Gastroesophageal sphincter (tissue), 4 donors: ENCODE data around the gene SPAG16. TPM values are rescaled to one million over a fixed set of nuclear protein-coding genes. Genes with fewer than 3 reads are reported as not detected.

ENCODE experiments used
- ATAC-seq: fragments of 150-250 bp; one replicate; pipeline ENCODE4 v1.9.1; 2016; ENCODE audit warnings: mild to moderate bottlenecking, moderate library complexity
- H3K27ac ChIP-seq, 4 donors: fragments of 200-600 bp; sonication (generic) in 3 of 4; 1 replicate in 3 of 4; 2 replicates in 1 of 4; pipeline ENCODE4 v1.5.1; 2016 to 2019
- H3K27me3 ChIP-seq: fragments of 200-600 bp; sonication (generic); one replicate; pipeline ENCODE4 v1.5.1; 2019
- H3K36me3 ChIP-seq, 2 donors: fragments of 200-600 bp; sonication (generic); one replicate each; pipeline ENCODE4 v1.5.1; 2019; ENCODE audit warnings: control low read depth in 1 of 2
- H3K4me1 ChIP-seq, 3 donors: fragments of 200-600 bp; sonication (generic); 1 replicate in 2 of 3; 2 replicates in 1 of 3; pipeline ENCODE4 v1.5.1; 2016 to 2019; ENCODE audit warnings: control low read depth in 2 of 3
- H3K4me3 ChIP-seq, 2 donors: fragments of 200-600 bp; sonication (generic); one replicate each; pipeline ENCODE4 v1.5.1; 2019; ENCODE audit warnings: mild to moderate bottlenecking in 1 of 2, moderate library complexity in 1 of 2
- H3K9me3 ChIP-seq, 3 donors: fragments of 200-600 bp; sonication (generic); one replicate each; pipeline ENCODE4 v1.5.1; 2017 to 2019; ENCODE audit warnings: control low read depth in 2 of 3
- EP300 ChIP-seq: sonication (generic); formaldehyde crosslinking; IDR thresholded peaks from one replicate; pipeline ENCODE4 v1.6.1; 2017; ENCODE audit warnings: antibody characterized with exemption, mild to moderate bottlenecking
- POLR2A ChIP-seq, 2 donors: fragments of 450-650 bp; IDR thresholded peaks; one replicate each; pipeline ENCODE4 v1.6.1; 2017; ENCODE audit warnings: antibody characterized with exemption in 2 of 2, mild to moderate bottlenecking in 2 of 2, moderate library complexity in 1 of 2
- POLR2AphosphoS5 ChIP-seq: sonication (generic); formaldehyde crosslinking; IDR thresholded peaks from one replicate; pipeline ENCODE4 v1.6.1; 2017; ENCODE audit warnings: antibody characterized with exemption
- WGBS, 2 donors: methylation state at CpG; one replicate each; pipeline ENCODE4 v1.1.5; 2018; ENCODE audit warnings: low coverage in 1 of 2; 5-methylcytosine and 5-hydroxymethylcytosine counted together
- total RNA-seq, 4 donors: library from RNA; depleted of rRNA; stranded (reverse); fragments of >200 nt; gene quantifications; one replicate each; pipeline ENCODE4 v1.1.0, GENCODE V29; 2016
- TF ChIP-seq, protein P1 (sequence below), 4 experiments: fragments of 200-600 bp in 2 of 4; fragments of 450-650 bp in 2 of 4; sonication (generic) in 1 of 4; IDR thresholded peaks; one replicate each; pipeline ENCODE4 v1.5.1; 2017 to 2019; ENCODE audit warnings: antibody characterized with exemption in 4 of 4, mild to moderate bottlenecking in 2 of 4, moderate library complexity in 2 of 4

The SPAG16 gene
- total RNA-seq, 4 donors from 2014 or later, result 28.9 to 39.8 (median 36.7) TPM

DNA sequence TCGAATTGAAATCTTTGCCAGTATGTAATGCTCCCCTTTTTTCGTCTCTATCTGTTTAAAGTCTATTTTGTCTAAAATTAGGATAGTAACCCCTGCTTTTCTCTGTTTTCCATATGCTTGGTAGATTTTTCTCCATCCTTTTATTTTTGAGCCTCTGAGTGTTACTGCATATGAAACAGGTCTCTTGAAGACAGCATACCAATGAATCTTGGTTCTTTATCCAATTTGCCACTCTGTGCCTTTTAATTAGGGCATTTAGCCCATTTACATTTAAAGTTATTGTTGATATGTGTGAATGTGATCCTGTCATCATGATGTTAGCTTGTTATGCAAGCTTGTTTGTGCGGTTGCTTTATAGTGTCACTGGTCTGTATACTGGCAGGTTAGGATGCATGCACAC, 635.8 kb downstream of the SPAG16 start:
- no peak overlapping the region for H3K4me3 ChIP-seq
- TF ChIP-seq POLR2AphosphoS5, result no peak
- TF ChIP-seq, protein P1, sequence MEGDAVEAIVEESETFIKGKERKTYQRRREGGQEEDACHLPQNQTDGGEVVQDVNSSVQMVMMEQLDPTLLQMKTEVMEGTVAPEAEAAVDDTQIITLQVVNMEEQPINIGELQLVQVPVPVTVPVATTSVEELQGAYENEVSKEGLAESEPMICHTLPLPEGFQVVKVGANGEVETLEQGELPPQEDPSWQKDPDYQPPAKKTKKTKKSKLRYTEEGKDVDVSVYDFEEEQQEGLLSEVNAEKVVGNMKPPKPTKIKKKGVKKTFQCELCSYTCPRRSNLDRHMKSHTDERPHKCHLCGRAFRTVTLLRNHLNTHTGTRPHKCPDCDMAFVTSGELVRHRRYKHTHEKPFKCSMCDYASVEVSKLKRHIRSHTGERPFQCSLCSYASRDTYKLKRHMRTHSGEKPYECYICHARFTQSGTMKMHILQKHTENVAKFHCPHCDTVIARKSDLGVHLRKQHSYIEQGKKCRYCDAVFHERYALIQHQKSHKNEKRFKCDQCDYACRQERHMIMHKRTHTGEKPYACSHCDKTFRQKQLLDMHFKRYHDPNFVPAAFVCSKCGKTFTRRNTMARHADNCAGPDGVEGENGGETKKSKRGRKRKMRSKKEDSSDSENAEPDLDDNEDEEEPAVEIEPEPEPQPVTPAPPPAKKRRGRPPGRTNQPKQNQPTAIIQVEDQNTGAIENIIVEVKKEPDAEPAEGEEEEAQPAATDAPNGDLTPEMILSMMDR (IDR thresholded peaks at IDR 0.05), result no peak
- no peak for TF ChIP-seq POLR2A (IDR thresholded peaks at IDR 0.05)
- no peak for TF ChIP-seq EP300
- H3K36me3 ChIP-seq, result no peaks in the 10 kb centered on the region
- no peaks in the 10 kb centered on the region for H3K4me1 ChIP-seq
- peaks cover 0 to 47% (median 0%) of the 10 kb centered on the region in 3 donors for H3K9me3 ChIP-seq
- ATAC-seq, result no peak
- no peak overlapping the region for H3K27ac ChIP-seq
- WGBS, 2 donors, result 62 to 76% methylated on average over 2 to 3 of the region's 3 CpGs
- no peaks in the 10 kb centered on the region for H3K27me3 ChIP-seq

GRCh38 chr2:213923543-213923942, 639.3 kb downstream of the SPAG16 start:
- no peaks in the 10 kb centered on the region for H3K4me1 ChIP-seq
- WGBS, 2 donors, result no CpG with 5 or more reads among the region's 3 CpGs
- peaks cover 0 to 29% (median 0%) of the 10 kb centered on the region in 3 donors for H3K9me3 ChIP-seq
- H3K36me3 ChIP-seq, result no peaks in the 10 kb centered on the region
- no peaks in the 10 kb centered on the region for H3K27me3 ChIP-seq
- no peak for ATAC-seq
- H3K27ac ChIP-seq, result no peak overlapping the region
- TF ChIP-seq POLR2A (IDR thresholded peaks at IDR 0.05), result no peak
- TF ChIP-seq POLR2AphosphoS5, result no peak
- TF ChIP-seq EP300, result no peak
- TF ChIP-seq, protein P1 (IDR thresholded peaks at IDR 0.05), result no peak
- no peak overlapping the region for H3K4me3 ChIP-seq

- H3K4me1 ChIP-seq, result no peaks in the 10 kb centered on the region
- H3K27ac ChIP-seq, result no peak overlapping the region
- H3K36me3 ChIP-seq, result no peaks in the 10 kb centered on the region
- H3K4me3 ChIP-seq, result no peak overlapping the region
- 80 to 100% methylated on average over 1 of the region's 1 CpG for WGBS, 2 donors
- ATAC-seq, result no peak
- H3K9me3 ChIP-seq, result no peaks in the 10 kb centered on the region
- TF ChIP-seq, protein P1 (IDR thresholded peaks at IDR 0.05), result peak in 1 of 4 experiments; percentile 30
- no peak for TF ChIP-seq POLR2AphosphoS5
- H3K27me3 ChIP-seq, result no peaks in the 10 kb centered on the region
Observed at GRCh38 chr2:213934560-213934959, 650.3 kb downstream of the SPAG16 start.

- TF ChIP-seq POLR2AphosphoS5, result no peak
- TF ChIP-seq, protein P1 (IDR thresholded peaks at IDR 0.05), result no peak
- TF ChIP-seq POLR2A (IDR thresholded peaks at IDR 0.05), result no peak
- TF ChIP-seq EP300, result no peak
- no peaks in the 10 kb centered on the region for H3K9me3 ChIP-seq
- ATAC-seq, result no peak
- no peaks in the 10 kb centered on the region for H3K36me3 ChIP-seq
- H3K4me1 ChIP-seq, result no peaks in the 10 kb centered on the region
- H3K27me3 ChIP-seq, result no peaks in the 10 kb centered on the region
- 65 to 83% methylated on average over 2 of the region's 2 CpGs for WGBS, 2 donors
- no peak overlapping the region for H3K27ac ChIP-seq
- no peak overlapping the region for H3K4me3 ChIP-seq
Observed at GRCh38 chr2:213958086-213958485, 673.8 kb downstream of the SPAG16 start.

DNA sequence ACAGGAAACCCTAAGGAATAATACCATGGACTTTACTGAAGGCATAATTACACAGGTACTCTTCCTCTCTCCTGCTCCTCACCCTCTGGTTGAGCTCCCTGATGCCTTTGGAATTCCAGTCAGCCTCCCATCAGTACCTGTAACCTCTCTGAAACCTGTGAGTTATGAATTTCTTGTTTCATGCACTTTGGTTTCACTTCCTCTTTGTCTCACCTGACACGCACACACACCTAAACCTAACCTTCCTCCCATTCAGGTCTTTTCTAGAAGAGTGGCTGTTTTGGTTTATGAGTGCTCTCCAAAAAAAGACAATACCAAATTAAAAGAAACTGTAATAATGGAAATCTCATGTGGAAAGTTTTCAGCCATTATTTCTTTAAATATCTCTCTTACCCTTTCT, 675.3 kb downstream of the SPAG16 start:
- TF ChIP-seq POLR2A (IDR thresholded peaks at IDR 0.05), result no peak
- TF ChIP-seq POLR2AphosphoS5, result no peak
- TF ChIP-seq, protein P1 (IDR thresholded peaks at IDR 0.05), result no peak
- TF ChIP-seq EP300, result no peak
- no peak for ATAC-seq
- Histone ChIP-seq H3K9me3 (no peaks in the 10 kb centered on the region), H3K27me3 (no peaks in the 10 kb centered on the region), H3K4me1 (no peaks in the 10 kb centered on the region), H3K4me3 (no peak overlapping the region), H3K36me3 (no peaks in the 10 kb centered on the region), H3K27ac (no peak overlapping the region)
- 82 to 100% methylated on average over 1 of the region's 1 CpG for WGBS, 2 donors
